H1 (cell line): ENCODE results near the gene GAD2. TPM values are rescaled to one million over a fixed set of nuclear protein-coding genes. Genes with fewer than 3 reads are reported as not detected.

Experiments used
- CTCF ChIA-PET: fragments of 300-600 bp; sonication (Branson Sonifier 250); formaldehyde crosslinking; loops from one replicate; lab custom pipeline; 2021; ENCODE audit not compliant: partially characterized antibody; lab: Charles Lee
- POLR2A ChIA-PET: fragments of 300-600 bp; sonication (Branson Sonifier 250); formaldehyde crosslinking; loops from one replicate; lab custom pipeline; 2021; ENCODE audit warnings: inconsistent platforms; ENCODE audit not compliant: partially characterized antibody; lab: Charles Lee
- DNase-seq, 2 experiments: peaks; one replicate each; pipeline versions ENCODE4 v3.0.0 to v3.0.0-alpha.2; 2010 to 2022; ENCODE audit warnings: low spot score in 2 of 2, low read depth in 1 of 2, mixed read lengths in 1 of 2
- FAIRE-seq: peaks from 2 replicates; lab custom pipeline; 2011; peaks lifted over from hg19 to GRCh38; lab: Jason Lieb, UNC
- H2AFZ ChIP-seq: 2 replicates; pipeline ENCODE4 v1.8.1; 2012; ENCODE audit warnings: low read length, inconsistent platforms
- H2AK5ac ChIP-seq: 2 replicates; pipeline ENCODE4 v1.6.1; 2013; ENCODE audit warnings: low read depth, low read length
- H2BK120ac ChIP-seq: replicated peaks from 2 replicates; pipeline ENCODE3; 2013; ENCODE audit warnings: low read depth, low read length, inconsistent platforms
- H2BK12ac ChIP-seq: 2 replicates; pipeline ENCODE4 v1.6.1; 2013; ENCODE audit warnings: low read depth, low read length
- H2BK15ac ChIP-seq: 2 replicates; pipeline ENCODE4 v1.6.1; 2013; ENCODE audit warnings: low read length
- H2BK20ac ChIP-seq: 2 replicates; pipeline ENCODE4 v1.6.1; 2013; ENCODE audit warnings: low read length
- H2BK5ac ChIP-seq: 2 replicates; pipeline ENCODE4 v1.6.1; 2013; ENCODE audit warnings: low read depth, low read length
- H3K14ac ChIP-seq: 2 replicates; pipeline ENCODE4 v1.6.1; 2013; ENCODE audit warnings: inconsistent platforms; ENCODE audit not compliant: insufficient read length
- H3K18ac ChIP-seq: 2 replicates; pipeline ENCODE4 v1.6.1; 2013; ENCODE audit warnings: low read length; ENCODE audit errors: extremely low read depth
- H3K23ac ChIP-seq: 2 replicates; pipeline ENCODE4 v1.6.1; 2013; ENCODE audit warnings: inconsistent platforms; ENCODE audit not compliant: insufficient read length
- H3K23me2 ChIP-seq: 2 replicates; pipeline ENCODE4 v1.6.1; 2013; ENCODE audit warnings: low read depth, low read length
- H3K27ac ChIP-seq: 2 replicates; pipeline ENCODE4 v1.6.1; 2011; ENCODE audit warnings: low read depth, low read length, inconsistent platforms
- H3K27me3 ChIP-seq, 4 experiments: replicated peaks in 1 of 4; 1 replicate in 1 of 4; 2 replicates in 3 of 4; pipeline versions ENCODE4 v1.6.1 to v1.8.1; 2011 to 2013; ENCODE audit warnings: low read length in 3 of 4, mild to moderate bottlenecking in 3 of 4, inconsistent platforms in 2 of 4, mixed read lengths in 2 of 4, moderate library complexity in 1 of 4; ENCODE audit not compliant: control insufficient read depth in 3 of 4, insufficient read depth in 3 of 4; ENCODE audit errors: extremely low read depth in 1 of 4
- H3K36me3 ChIP-seq, 4 experiments: 2 replicates each; pipeline versions ENCODE4 v1.6.1 to v1.8.1; 2011 to 2013; ENCODE audit warnings: mild to moderate bottlenecking in 4 of 4, low read length in 3 of 4, moderate library complexity in 2 of 4, control low read depth in 1 of 4, inconsistent platforms in 1 of 4; ENCODE audit not compliant: insufficient read depth in 4 of 4, control insufficient read depth in 2 of 4
- H3K4ac ChIP-seq: replicated peaks from 2 replicates; pipeline ENCODE3; 2013; ENCODE audit warnings: low read length, low read depth, mixed read lengths, inconsistent platforms; ENCODE audit not compliant: insufficient read length
- H3K4me1 ChIP-seq, 4 experiments: replicated peaks in 1 of 4; 1 replicate in 1 of 4; 2 replicates in 3 of 4; pipeline versions ENCODE4 v1.6.1 to v1.8.1; 2011 to 2013; ENCODE audit warnings: low read length in 3 of 4, inconsistent platforms in 2 of 4, mixed read lengths in 1 of 4; ENCODE audit not compliant: insufficient read depth in 4 of 4, control insufficient read depth in 3 of 4
- H3K4me2 ChIP-seq, 2 experiments: 2 replicates each; pipeline versions ENCODE4 v1.6.1 to v1.8.1; 2011 to 2013; ENCODE audit warnings: low read depth in 2 of 2, low read length in 2 of 2, control low read depth in 1 of 2, inconsistent platforms in 1 of 2, mild to moderate bottlenecking in 1 of 2; ENCODE audit not compliant: insufficient read depth in 1 of 2
- H3K4me3 ChIP-seq, 4 experiments: fragments of 200-600, 300-600 bp in 1 of 4; sonication (generic), shearing (Covaris generic), sonication (Bioruptor Twin) in 1 of 4; 2 replicates each; pipeline versions ENCODE4 v1.5.1 to v1.8.1; 2011 to 2016; ENCODE audit warnings: low read length in 4 of 4, low read depth in 3 of 4, control low read depth in 2 of 4, inconsistent platforms in 2 of 4, mild to moderate bottlenecking in 2 of 4, mixed read lengths in 1 of 4, moderate library complexity in 1 of 4; ENCODE audit not compliant: insufficient read depth in 2 of 4; ENCODE audit errors: extremely low read depth in 1 of 4
- H3K56ac ChIP-seq: replicated peaks from 2 replicates; pipeline ENCODE3; 2013; ENCODE audit warnings: low read depth, mild to moderate bottlenecking, mixed read lengths, low read length, inconsistent platforms; ENCODE audit not compliant: insufficient read length
- H3K79me1 ChIP-seq: 2 replicates; pipeline ENCODE4 v1.6.1; 2013; ENCODE audit warnings: low read depth, low read length, control low read depth
- H3K79me2 ChIP-seq, 2 experiments: 2 replicates each; pipeline versions ENCODE4 v1.6.1 to v1.8.1; 2012 to 2013; ENCODE audit warnings: low read length in 2 of 2, mild to moderate bottlenecking in 2 of 2, inconsistent platforms in 1 of 2; ENCODE audit not compliant: insufficient read depth in 2 of 2, control insufficient read depth in 1 of 2
- H3K9ac ChIP-seq, 4 experiments: replicated peaks in 1 of 4; 1 replicate in 1 of 4; 2 replicates in 3 of 4; pipeline versions ENCODE4 v1.6.1 to v1.8.1; 2011 to 2013; ENCODE audit warnings: low read depth in 3 of 4, low read length in 3 of 4, control low read depth in 2 of 4, mild to moderate bottlenecking in 2 of 4, moderate library complexity in 2 of 4, inconsistent platforms in 1 of 4; ENCODE audit errors: extremely low read depth in 1 of 4
- H3K9me3 ChIP-seq, 2 experiments: 2 replicates each; pipeline versions ENCODE4 v1.6.1 to v1.8.1; 2012 to 2013; ENCODE audit warnings: mild to moderate bottlenecking in 2 of 2, moderate library complexity in 2 of 2, control low read depth in 1 of 2, inconsistent platforms in 1 of 2, low read depth in 1 of 2, low read length in 1 of 2, mixed read lengths in 1 of 2; ENCODE audit not compliant: insufficient read depth in 2 of 2
- H4K20me1 ChIP-seq, 2 experiments: replicated peaks in 1 of 2; 2 replicates each; pipeline versions ENCODE3 to v1.8.1; 2011 to 2013; ENCODE audit warnings: inconsistent platforms in 2 of 2, low read length in 2 of 2, mild to moderate bottlenecking in 1 of 2; ENCODE audit not compliant: insufficient read depth in 2 of 2, control insufficient read depth in 1 of 2
- H4K5ac ChIP-seq: 2 replicates; pipeline ENCODE4 v1.6.1; 2013; ENCODE audit warnings: low read length, low read depth, mixed read lengths, inconsistent platforms; ENCODE audit not compliant: insufficient read length
- H4K8ac ChIP-seq: 2 replicates; pipeline ENCODE4 v1.8.0; 2013; ENCODE audit warnings: mild to moderate bottlenecking, moderate library complexity, low read length, inconsistent platforms; ENCODE audit not compliant: insufficient read depth; ENCODE audit errors: extremely low read depth
- H4K91ac ChIP-seq: replicated peaks from 2 replicates; pipeline ENCODE3; 2013; ENCODE audit warnings: low read length, mixed read lengths, inconsistent platforms; ENCODE audit not compliant: insufficient read length
- CEBPB ChIP-seq: IDR thresholded peaks from 2 replicates; pipeline ENCODE4 v1.6.1; 2012; ENCODE audit warnings: low read depth, low read length
- EP300 ChIP-seq, 2 experiments: IDR thresholded peaks; 1 replicate in 1 of 2; 2 replicates in 1 of 2; pipeline ENCODE4 v1.6.1; 2011 to 2012; ENCODE audit warnings: low read depth in 2 of 2, low read length in 2 of 2, mild to moderate bottlenecking in 2 of 2, borderline replicate concordance in 1 of 2, inconsistent platforms in 1 of 2, moderate library complexity in 1 of 2
- KDM5A ChIP-seq: fragments of 200-600 bp; IDR thresholded peaks from 2 replicates; pipeline ENCODE4 v1.7.1; 2012; ENCODE audit warnings: mild to moderate bottlenecking, low read length, inconsistent platforms, mixed read lengths
- MAX ChIP-seq: IDR thresholded peaks from 2 replicates; pipeline ENCODE4 v1.6.1; 2012; ENCODE audit warnings: inconsistent platforms
- NRF1 ChIP-seq: IDR thresholded peaks from 2 replicates; pipeline ENCODE4 v1.6.1; 2011; ENCODE audit warnings: mild to moderate bottlenecking, low read depth, low read length, improper control_type of control experiment
- POLR2A ChIP-seq, 2 experiments: IDR thresholded peaks; 1 replicate in 1 of 2; 2 replicates in 1 of 2; pipeline ENCODE4 v1.6.1; 2011; ENCODE audit warnings: low read depth in 2 of 2, low read length in 2 of 2, mild to moderate bottlenecking in 2 of 2; ENCODE audit errors: control extremely low read depth in 1 of 2
- RAD21 ChIP-seq, 2 experiments: IDR thresholded peaks in 1 of 2; conservative IDR thresholded peaks in 1 of 2; 2 replicates each; pipeline ENCODE4 v1.6.1; 2011; ENCODE audit warnings: low read depth in 2 of 2, low read length in 2 of 2, improper control_type of control experiment in 1 of 2, inconsistent platforms in 1 of 2, mild to moderate bottlenecking in 1 of 2, moderate library complexity in 1 of 2
- RBBP5 ChIP-seq: IDR thresholded peaks from 2 replicates; pipeline ENCODE4 v1.7.1; 2012; ENCODE audit warnings: low read depth, mild to moderate bottlenecking, inconsistent platforms, low read length, moderate library complexity, borderline replicate concordance
- SAP30 ChIP-seq: fragments of 300-600 bp; sonication (generic); IDR thresholded peaks from 2 replicates; pipeline ENCODE4 v1.7.1; 2012; ENCODE audit warnings: low read length, moderate library complexity, mild to moderate bottlenecking, inconsistent platforms; ENCODE audit not compliant: insufficient read depth, insufficient replicate concordance
- TBP ChIP-seq: IDR thresholded peaks from 2 replicates; pipeline ENCODE4 v1.6.1; 2011; ENCODE audit warnings: low read depth, low read length, improper control_type of control experiment
- TCF12 ChIP-seq: IDR thresholded peaks from 2 replicates; pipeline ENCODE4 v1.6.1; 2011; ENCODE audit warnings: low read depth, mild to moderate bottlenecking, low read length
- YY1 ChIP-seq: IDR thresholded peaks from 2 replicates; pipeline ENCODE4 v1.6.1; 2011; ENCODE audit warnings: low read depth, mild to moderate bottlenecking, low read length
- ZNF274 ChIP-seq: IDR thresholded peaks from 2 replicates; pipeline ENCODE4 v1.7.0; 2012; ENCODE audit warnings: low read length, borderline replicate concordance; ENCODE audit errors: extremely low read depth
- whole genome bisulfite sequencing, 2 experiments: shearing (Covaris generic) in 1 of 2; methylation state at CpG; one replicate each; pipeline versions ENCODE4 v1.1.6 to v1.1.7; 2013 to 2015; ENCODE audit warnings: low lambda C conversion rate in 2 of 2, mixed read lengths in 2 of 2, inconsistent platforms in 1 of 2, low coverage in 1 of 2, missing lambda C conversion rate in 1 of 2; ENCODE audit not compliant: insufficient replicate concordance in 2 of 2, insufficient coverage in 1 of 2, insufficient read length in 1 of 2; ENCODE audit errors: extremely low coverage in 1 of 2, missing lambda C conversion rate in 1 of 2; 5-methylcytosine and 5-hydroxymethylcytosine counted together
- polyA plus RNA-seq, 7 experiments: library from polyadenylated mRNA; depleted of rRNA in 3 of 7; stranded (reverse) in 5 of 7; unstranded in 2 of 7; fragments of >200 nt in 5 of 7; fragments of 200-250 nt in 2 of 7; gene quantifications; 1 replicate in 5 of 7; 2 replicates in 1 of 7; 4 replicates in 1 of 7; pipeline versions ENCODE4 v1.2.1 to v1.2.3, GENCODE V29; 2011 to 2013; ENCODE audit warnings: missing spikeins in 2 of 7, mixed read lengths in 2 of 7
- total RNA-seq: library from RNA; stranded (reverse); fragmentation: NEBNext Ultra II Directional; extraction: Animal tissue kit (Norgen Biotek cat#: 25700); gene quantifications from 2 replicates; pipeline ENCODE4 v1.2.1, GENCODE V29; 2021
- TF ChIP-seq, protein P1 (sequence below): IDR thresholded peaks from 2 replicates; pipeline ENCODE4 v1.6.1; 2011; ENCODE audit warnings: low read depth, mild to moderate bottlenecking, low read length; ENCODE audit not compliant: insufficient read depth

The GAD2 gene
- total and polyA plus RNA-seq, 2 of the 8 experiments (the other 6 are each of a cell fraction or from before 2014, with no cell fraction given): 0.30 to 0.47 TPM

GRCh38 chr10:26318672-26319071, 102.1 kb downstream of the GAD2 start:
- no peak overlapping the region for H2BK5ac ChIP-seq
- WGBS, 2 experiments: 95% methylated on average over 5 of the region's 5 CpGs; no CpG with 5 or more reads in 1 of the 2 experiments
- no peak overlapping the region for H2BK12ac ChIP-seq
- H4K8ac ChIP-seq: no peak overlapping the region
- H3K9me3 ChIP-seq: no peaks in the 10 kb centered on the region
- H3K4me3 ChIP-seq: no peak overlapping the region
- no peak overlapping the region for H4K5ac ChIP-seq
- no peak overlapping the region for H3K27ac ChIP-seq
- no peak overlapping the region for H2AK5ac ChIP-seq
- no peak overlapping the region for H3K14ac ChIP-seq
- no peak overlapping the region for H2BK15ac ChIP-seq
- H3K79me1 ChIP-seq: no peaks in the 10 kb centered on the region
- H3K23me2 ChIP-seq: no peaks in the 10 kb centered on the region
- H3K9ac ChIP-seq: no peak overlapping the region
- H2BK120ac ChIP-seq: no peak overlapping the region
- no peaks in the 10 kb centered on the region for H3K27me3 ChIP-seq
- ChIA-PET POLR2A (no interaction called here), CTCF (no interaction called here)
- H3K18ac ChIP-seq: no peak overlapping the region
- no peak overlapping the region for H4K91ac ChIP-seq
- H3K79me2 ChIP-seq: no peaks in the 10 kb centered on the region
- no peaks in the 10 kb centered on the region for H4K20me1 ChIP-seq
- H2BK20ac ChIP-seq: no peak overlapping the region
- DNase-seq (no peak), FAIRE-seq (no peak)
- H3K4ac ChIP-seq: no peak overlapping the region
- no peak overlapping the region for H3K4me2 ChIP-seq
- no peak overlapping the region for H3K23ac ChIP-seq
- H3K56ac ChIP-seq: no peak overlapping the region
- no peaks in the 10 kb centered on the region for H3K4me1 ChIP-seq
- no peak overlapping the region for H2AFZ ChIP-seq
- no peaks in the 10 kb centered on the region for H3K36me3 ChIP-seq
- TF ChIP-seq NRF1 (no peak), RBBP5 (no peak), YY1 (no peak), SAP30 (no peak), MAX (no peak), EP300 (IDR thresholded peaks at IDR 0.05; ENCODE audit: borderline replicate concordance in 1 of 2, low read depth in 2 of 2, low read length in 2 of 2) (no peak), RAD21 (IDR thresholded peaks at IDR 0.05 in 1 of 2, conservative IDR thresholded peaks at IDR 0.05 in 1 of 2; ENCODE audit: low read depth in 2 of 2, low read length in 2 of 2) (no peak), KDM5A (no peak), POLR2A (IDR thresholded peaks at IDR 0.05; ENCODE audit: control extremely low read depth in 1 of 2, low read depth in 2 of 2, low read length in 2 of 2) (no peak), CEBPB (no peak), TBP (no peak), ZNF274 (no peak), TCF12 (no peak)
- TF ChIP-seq, protein P1, sequence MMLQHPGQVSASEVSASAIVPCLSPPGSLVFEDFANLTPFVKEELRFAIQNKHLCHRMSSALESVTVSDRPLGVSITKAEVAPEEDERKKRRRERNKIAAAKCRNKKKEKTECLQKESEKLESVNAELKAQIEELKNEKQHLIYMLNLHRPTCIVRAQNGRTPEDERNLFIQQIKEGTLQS: no peak
